ENCODE data around the gene SPOCK1. TPM values are rescaled to one million over a fixed set of nuclear protein-coding genes. Genes with fewer than 3 reads are reported as not detected.

The SPOCK1 gene
- total RNA-seq, 1 experiment from 2014 or later = 9.8 TPM

GRCh38 chr5:137466889-137467288 lies 32.2 kb downstream of the SPOCK1 start:
- no peak for ATAC-seq
- H3K4me3 ChIP-seq (ENCODE audit: low read length) = no peak overlapping the region
- no peaks in the 10 kb centered on the region for H3K9me2 ChIP-seq (replicated peaks; ENCODE audit: low read length)
- intact Hi-C loops (cut with micrococcal nuclease) = no loop called here
- TF ChIP-seq CTCF (conservative IDR thresholded peaks at IDR 0.05; ENCODE audit: low read depth, low read length) = no peak
- no peak overlapping the region for H2AFZ ChIP-seq (ENCODE audit: low read length)
- H3K36me3 ChIP-seq (ENCODE audit: low read depth, low read length) = no peaks in the 10 kb centered on the region
- H3K27me3 ChIP-seq (ENCODE audit: low read length) = no peaks in the 10 kb centered on the region
- no peak overlapping the region for H3K27ac ChIP-seq (ENCODE audit: low read length)
- no peak for DNase-seq
- no peak overlapping the region for H3K9ac ChIP-seq (ENCODE audit: low read length)
- H3K9me3 ChIP-seq (ENCODE audit: low read length) = no peaks in the 10 kb centered on the region
- H3F3A ChIP-seq (ENCODE audit: low read length, unreplicated experiment) = no peaks in the 10 kb centered on the region
- H3K4me2 ChIP-seq (ENCODE audit: low read length) = no peak overlapping the region
- CTCF ChIA-PET = no interaction called here
- POLR2A ChIA-PET (ENCODE audit: unreplicated experiment) = interaction anchor here (0.7 kb wide), 1 partner anchor 325 kb away, joined by 3 read pairs; no protein-coding TSS in a partner anchor
- BruUV-seq (replicated peaks) = no TSS peak
- no peaks in the 10 kb centered on the region for H3K79me2 ChIP-seq (ENCODE audit: low read length)
- peaks cover 26% of the 10 kb centered on the region for H3K4me1 ChIP-seq (ENCODE audit: insufficient read depth, low read length)
- H4K20me1 ChIP-seq (ENCODE audit: low read length) = no peaks in the 10 kb centered on the region

- H3K4me3 ChIP-seq (ENCODE audit: low read length) = no peak overlapping the region
- intact Hi-C loops (cut with micrococcal nuclease) = no loop called here
- ATAC-seq (no peak), DNase-seq (no peak)
- no peak overlapping the region for H2AFZ ChIP-seq (ENCODE audit: low read length)
- H3F3A ChIP-seq (ENCODE audit: low read length, unreplicated experiment) = no peaks in the 10 kb centered on the region
- no TSS peak for BruUV-seq (replicated peaks)
- peaks cover 17% of the 10 kb centered on the region for H3K4me1 ChIP-seq (ENCODE audit: insufficient read depth, low read length)
- H3K9ac ChIP-seq (ENCODE audit: low read length) = no peak overlapping the region
- ChIA-PET CTCF (no interaction called here), POLR2A (ENCODE audit: unreplicated experiment) (no interaction called here)
- no peaks in the 10 kb centered on the region for H4K20me1 ChIP-seq (ENCODE audit: low read length)
- no peak overlapping the region for H3K4me2 ChIP-seq (ENCODE audit: low read length)
- no peaks in the 10 kb centered on the region for H3K36me3 ChIP-seq (ENCODE audit: low read depth, low read length)
- H3K9me2 ChIP-seq (replicated peaks; ENCODE audit: low read length) = no peaks in the 10 kb centered on the region
- H3K27me3 ChIP-seq (ENCODE audit: low read length) = no peaks in the 10 kb centered on the region
- no peak overlapping the region for H3K27ac ChIP-seq (ENCODE audit: low read length)
- H3K9me3 ChIP-seq (ENCODE audit: low read length) = no peaks in the 10 kb centered on the region
- TF ChIP-seq EZH2phosphoT487 (IDR thresholded peaks at IDR 0.05; ENCODE audit: borderline replicate concordance, low read length) = no peak
- TF ChIP-seq EZH2 (IDR thresholded peaks at IDR 0.05; ENCODE audit: low read length, unreplicated experiment) = no peak
- no peak for TF ChIP-seq CTCF (conservative IDR thresholded peaks at IDR 0.05; ENCODE audit: low read depth, low read length)
- no peaks in the 10 kb centered on the region for H3K79me2 ChIP-seq (ENCODE audit: low read length)
These were observed 33.2 kb downstream of the SPOCK1 start for GRCh38 chr5:137465930-137466329.

- H3K36me3 ChIP-seq (ENCODE audit: low read depth, low read length) = no peaks in the 10 kb centered on the region
- no peaks in the 10 kb centered on the region for H3F3A ChIP-seq (ENCODE audit: low read length, unreplicated experiment)
- BruUV-seq (replicated peaks) = no TSS peak
- no peak overlapping the region for H3K4me2 ChIP-seq (ENCODE audit: low read length)
- ChIA-PET CTCF (no interaction called here), POLR2A (ENCODE audit: unreplicated experiment) (no interaction called here)
- no peaks in the 10 kb centered on the region for H3K9me3 ChIP-seq (ENCODE audit: low read length)
- no peak overlapping the region for H3K4me3 ChIP-seq (ENCODE audit: low read length)
- no peaks in the 10 kb centered on the region for H3K27me3 ChIP-seq (ENCODE audit: low read length)
- intact Hi-C loops (cut with micrococcal nuclease) = no loop called here
- H2AFZ ChIP-seq (ENCODE audit: low read length) = no peak overlapping the region
- peak; percentile 10 for DNase-seq
- H3K4me1 ChIP-seq (ENCODE audit: insufficient read depth, low read length) = 0 out of 2 replicates have a peak, but pooled peaks cover 4% of the 10 kb centered on the region
- ATAC-seq = no peak
- TF ChIP-seq CTCF (conservative IDR thresholded peaks at IDR 0.05; ENCODE audit: low read depth, low read length) (no peak), EZH2phosphoT487 (IDR thresholded peaks at IDR 0.05; ENCODE audit: borderline replicate concordance, low read length) (no peak), EZH2 (IDR thresholded peaks at IDR 0.05; ENCODE audit: low read length, unreplicated experiment) (no peak)
- H3K79me2 ChIP-seq (ENCODE audit: low read length) = no peaks in the 10 kb centered on the region
- H3K27ac ChIP-seq (ENCODE audit: low read length) = no peak overlapping the region
- no peak overlapping the region for H3K9ac ChIP-seq (ENCODE audit: low read length)
- no peaks in the 10 kb centered on the region for H3K9me2 ChIP-seq (replicated peaks; ENCODE audit: low read length)
- no peaks in the 10 kb centered on the region for H4K20me1 ChIP-seq (ENCODE audit: low read length)
These were observed 36.2 kb downstream of the SPOCK1 start for GRCh38 chr5:137462816-137463520.
